IPS DF 4.7 (cell line): ENCODE data around the gene CHML.

ENCODE experiments used
- DNase-seq: peaks from one replicate; pipeline ENCODE4 v3.0.0-alpha.2; 2013; ENCODE audit warnings: low spot score; ENCODE audit errors: extremely low read depth

Gene CHML

DNA sequence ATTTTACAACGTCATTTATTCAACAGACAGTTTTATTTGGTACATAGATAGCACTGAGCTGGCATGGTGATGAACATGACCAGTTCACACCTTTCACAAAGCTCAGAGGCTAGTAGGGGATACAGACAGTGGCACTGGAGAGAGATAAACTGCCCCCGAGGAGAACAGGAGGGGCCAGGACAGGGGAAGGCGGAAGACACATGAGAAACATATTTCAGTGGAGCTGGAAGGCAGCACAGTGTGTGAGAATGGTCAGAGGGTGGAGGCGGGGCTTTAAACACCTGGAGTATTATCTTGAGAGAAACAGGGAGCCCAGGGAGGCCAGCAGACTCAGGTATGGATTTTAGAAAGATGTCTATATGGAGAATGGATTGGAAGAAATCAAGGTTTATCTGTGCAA is 49.5 kb downstream of the CHML start:
- no peak for DNase-seq
